ENCODE data around the gene ADD1. TPM values are rescaled to one million over a fixed set of nuclear protein-coding genes. Genes with fewer than 3 reads are reported as not detected.

Gene ADD1
- total and polyA plus RNA-seq, 9 donors, result 165 to 216 (median 177) TPM

DNA sequence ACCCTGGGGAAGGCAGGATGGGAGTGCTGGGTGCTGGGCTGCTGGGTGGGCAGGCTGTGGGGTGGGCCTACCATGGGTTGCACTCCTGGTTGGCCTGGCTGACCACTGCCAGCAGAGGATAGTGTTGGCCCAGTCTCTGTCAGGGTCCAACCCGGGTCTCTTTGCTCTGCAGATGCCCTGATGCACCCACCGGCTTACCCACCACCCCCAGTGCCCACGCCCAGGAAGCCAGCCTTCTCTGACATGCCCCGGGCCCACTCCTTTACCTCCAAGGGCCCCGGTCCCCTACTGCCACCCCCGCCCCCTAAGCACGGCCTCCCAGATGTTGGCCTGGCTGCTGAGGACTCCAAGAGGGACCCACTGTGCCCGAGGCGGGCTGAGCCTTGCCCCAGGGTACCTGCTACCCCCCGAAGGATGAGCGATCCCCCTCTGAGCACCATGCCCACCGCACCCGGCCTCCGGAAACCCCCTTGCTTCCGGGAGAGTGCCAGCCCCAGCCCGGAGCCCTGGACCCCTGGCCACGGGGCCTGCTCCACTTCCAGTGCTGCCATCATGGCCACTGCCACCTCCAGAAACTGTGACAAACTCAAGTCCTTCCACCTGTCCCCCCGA, 14.2 kb upstream of the ADD1 start:
- Histone ChIP-seq H3K27ac (ENCODE audit: low read length) (no peak overlapping the region), H3K4me3 (ENCODE audit: low read length) (no peak overlapping the region), H3K9me3 (replicated peaks; ENCODE audit: control insufficient read depth, low read depth, low read length) (no peaks in the 10 kb centered on the region), H3K36me3 (ENCODE audit: control insufficient read depth, insufficient read depth, low read length) (peaks cover 88% of the 10 kb centered on the region), H3K4me1 (ENCODE audit: control insufficient read depth, insufficient read depth, low read length) (peaks cover 6% of the 10 kb centered on the region), H3K27me3 (ENCODE audit: control insufficient read depth, insufficient read depth, low read length) (no peaks in the 10 kb centered on the region)
- no peak for DNase-seq
- WGBS (ENCODE audit: insufficient coverage), result 92% methylated on average over 15 of the region's 18 CpGs

- peaks cover 11% of the 10 kb centered on the region for H3K4me1 ChIP-seq (ENCODE audit: control insufficient read depth, insufficient read depth, low read length)
- H3K27me3 ChIP-seq (ENCODE audit: control insufficient read depth, insufficient read depth, low read length), result no peaks in the 10 kb centered on the region
- H3K27ac ChIP-seq (ENCODE audit: low read length), result no peak overlapping the region
- DNase-seq, result no peak
- peaks cover 88% of the 10 kb centered on the region for H3K36me3 ChIP-seq (ENCODE audit: control insufficient read depth, insufficient read depth, low read length)
- H3K9me3 ChIP-seq (replicated peaks; ENCODE audit: control insufficient read depth, low read depth, low read length), result no peaks in the 10 kb centered on the region
- 92% methylated on average over 17 of the region's 19 CpGs for WGBS (ENCODE audit: insufficient coverage)
- no peak overlapping the region for H3K4me3 ChIP-seq (ENCODE audit: low read length)
These were observed 13.7 kb upstream of the ADD1 start for GRCh38 chr4:2829933-2830451.

GRCh38 chr4:2830632-2831610, 12.7 kb upstream of the ADD1 start:
- DNase-seq, result no peak
- Histone ChIP-seq H3K27me3 (ENCODE audit: control insufficient read depth, insufficient read depth, low read length) (no peaks in the 10 kb centered on the region), H3K27ac (ENCODE audit: low read length) (no peak overlapping the region), H3K4me3 (ENCODE audit: low read length) (no peak overlapping the region), H3K4me1 (ENCODE audit: control insufficient read depth, insufficient read depth, low read length) (peaks cover 19% of the 10 kb centered on the region), H3K9me3 (replicated peaks; ENCODE audit: control insufficient read depth, low read depth, low read length) (no peaks in the 10 kb centered on the region), H3K36me3 (ENCODE audit: control insufficient read depth, insufficient read depth, low read length) (peaks cover 86% of the 10 kb centered on the region)
- 85% methylated on average over 32 of the region's 37 CpGs for WGBS (ENCODE audit: insufficient coverage)

DNA sequence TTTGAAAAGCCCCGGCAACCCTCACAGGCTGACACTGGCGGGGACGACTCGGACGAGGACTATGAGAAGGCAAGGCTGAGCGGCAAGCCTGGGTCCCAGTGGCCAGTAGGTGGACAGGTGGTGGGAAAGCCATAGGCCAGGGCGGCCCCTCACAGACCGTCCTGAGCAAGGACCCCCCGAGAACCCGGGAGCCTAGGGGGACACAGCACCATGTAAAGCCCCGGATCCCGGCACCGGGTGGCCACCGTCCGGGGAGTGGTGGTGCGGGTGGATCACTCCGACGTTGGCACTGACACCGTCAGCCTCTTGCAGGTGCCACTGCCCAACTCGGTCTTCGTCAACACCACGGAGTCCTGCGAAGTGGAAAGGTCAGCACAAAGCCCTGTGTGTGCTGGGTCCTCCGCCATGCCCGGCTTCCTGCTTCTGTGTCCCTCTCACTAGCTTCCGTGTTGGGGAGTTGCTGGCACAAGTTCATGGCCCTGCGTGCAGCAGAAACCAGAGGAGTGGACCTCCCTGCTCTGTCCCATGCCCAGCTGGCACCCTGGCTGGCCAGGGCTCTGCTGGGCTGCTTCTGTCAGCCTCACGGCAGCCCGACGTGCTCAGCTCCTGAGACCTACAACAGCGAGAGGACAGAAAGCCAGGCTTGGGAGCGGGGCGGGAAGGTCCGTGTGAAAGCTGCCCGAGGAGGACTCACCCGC, 11.9 kb upstream of the ADD1 start:
- no peak for DNase-seq
- Histone ChIP-seq H3K4me1 (ENCODE audit: control insufficient read depth, insufficient read depth, low read length) (peaks cover 27% of the 10 kb centered on the region), H3K27me3 (ENCODE audit: control insufficient read depth, insufficient read depth, low read length) (no peaks in the 10 kb centered on the region), H3K36me3 (ENCODE audit: control insufficient read depth, insufficient read depth, low read length) (peaks cover 90% of the 10 kb centered on the region), H3K4me3 (ENCODE audit: low read length) (no peak overlapping the region), H3K27ac (ENCODE audit: low read length) (no peak overlapping the region), H3K9me3 (replicated peaks; ENCODE audit: control insufficient read depth, low read depth, low read length) (no peaks in the 10 kb centered on the region)
- WGBS (ENCODE audit: insufficient coverage), result 89% methylated on average over 30 of the region's 36 CpGs

- Histone ChIP-seq H3K27ac (ENCODE audit: low read length) (no peak overlapping the region), H3K9me3 (replicated peaks; ENCODE audit: control insufficient read depth, low read depth, low read length) (no peaks in the 10 kb centered on the region), H3K4me1 (ENCODE audit: control insufficient read depth, insufficient read depth, low read length) (peaks cover 34% of the 10 kb centered on the region), H3K27me3 (ENCODE audit: control insufficient read depth, insufficient read depth, low read length) (no peaks in the 10 kb centered on the region), H3K36me3 (ENCODE audit: control insufficient read depth, insufficient read depth, low read length) (peaks cover 84% of the 10 kb centered on the region), H3K4me3 (ENCODE audit: low read length) (no peak overlapping the region)
- DNase-seq, result no peak
- WGBS (ENCODE audit: insufficient coverage), result 93% methylated on average over 14 of the region's 20 CpGs
These were observed 11.2 kb upstream of the ADD1 start for GRCh38 chr4:2832309-2832980.

DNA sequence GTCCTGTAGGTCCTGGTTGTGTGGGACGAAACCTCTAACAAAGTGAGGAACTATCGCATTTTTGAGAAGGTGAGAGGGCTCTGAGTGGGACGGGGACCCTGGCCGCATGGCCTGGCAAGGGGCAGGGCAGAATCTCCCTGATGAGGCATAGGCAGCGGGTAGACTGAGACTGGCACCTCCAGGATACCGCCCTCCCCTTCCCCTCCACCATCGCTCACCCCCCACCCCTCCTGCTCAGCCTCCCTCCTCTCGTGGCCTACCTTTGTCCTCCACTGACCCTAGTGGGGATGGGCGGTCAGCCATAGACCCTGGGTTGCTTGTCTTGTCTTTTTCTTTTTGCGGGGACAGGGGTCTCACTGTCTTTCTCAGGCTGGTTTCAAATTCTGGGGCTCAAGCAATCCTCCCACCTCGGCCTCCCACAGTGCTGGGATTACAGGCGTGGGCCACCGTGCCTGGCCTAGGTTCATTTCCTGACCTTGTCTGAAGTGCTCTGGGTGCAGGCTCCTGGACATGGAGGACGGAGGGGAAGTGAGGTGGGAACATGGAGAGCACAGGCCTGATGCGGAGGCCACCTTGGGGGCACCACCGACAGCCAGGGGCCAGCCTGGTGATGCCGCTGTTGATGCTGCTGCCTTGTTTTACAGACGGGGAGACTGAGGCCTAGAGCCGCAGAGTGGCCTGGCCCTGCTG, 10.5 kb upstream of the ADD1 start:
- WGBS (ENCODE audit: insufficient coverage), result 90% methylated on average over 14 of the region's 19 CpGs
- H3K27me3 ChIP-seq (ENCODE audit: control insufficient read depth, insufficient read depth, low read length), result no peaks in the 10 kb centered on the region
- DNase-seq, result no peak
- H3K4me3 ChIP-seq (ENCODE audit: low read length), result no peak overlapping the region
- H3K27ac ChIP-seq (ENCODE audit: low read length), result no peak overlapping the region
- H3K9me3 ChIP-seq (replicated peaks; ENCODE audit: control insufficient read depth, low read depth, low read length), result no peaks in the 10 kb centered on the region
- H3K36me3 ChIP-seq (ENCODE audit: control insufficient read depth, insufficient read depth, low read length), result peaks cover 77% of the 10 kb centered on the region
- H3K4me1 ChIP-seq (ENCODE audit: control insufficient read depth, insufficient read depth, low read length), result peaks cover 41% of the 10 kb centered on the region

GRCh38 chr4:2833671-2834000, 10.0 kb upstream of the ADD1 start:
- Histone ChIP-seq H3K4me1 (ENCODE audit: control insufficient read depth, insufficient read depth, low read length) (peaks cover 46% of the 10 kb centered on the region), H3K36me3 (ENCODE audit: control insufficient read depth, insufficient read depth, low read length) (peaks cover 72% of the 10 kb centered on the region), H3K27me3 (ENCODE audit: control insufficient read depth, insufficient read depth, low read length) (no peaks in the 10 kb centered on the region), H3K27ac (ENCODE audit: low read length) (no peak overlapping the region), H3K4me3 (ENCODE audit: low read length) (no peak overlapping the region), H3K9me3 (replicated peaks; ENCODE audit: control insufficient read depth, low read depth, low read length) (no peaks in the 10 kb centered on the region)
- no peak for DNase-seq
- 96% methylated on average over 6 of the region's 7 CpGs for WGBS (ENCODE audit: insufficient coverage)

GRCh38 chr4:2834001-2834921, 9.4 kb upstream of the ADD1 start:
- Histone ChIP-seq H3K9me3 (replicated peaks; ENCODE audit: control insufficient read depth, low read depth, low read length) (no peaks in the 10 kb centered on the region), H3K36me3 (ENCODE audit: control insufficient read depth, insufficient read depth, low read length) (peaks cover 65% of the 10 kb centered on the region), H3K4me1 (ENCODE audit: control insufficient read depth, insufficient read depth, low read length) (peaks cover 48% of the 10 kb centered on the region), H3K4me3 (ENCODE audit: low read length) (no peak overlapping the region), H3K27me3 (ENCODE audit: control insufficient read depth, insufficient read depth, low read length) (no peaks in the 10 kb centered on the region), H3K27ac (ENCODE audit: low read length) (no peak overlapping the region)
- WGBS (ENCODE audit: insufficient coverage), result 86% methylated on average over 9 of the region's 13 CpGs
- DNase-seq, result no peak

DNA sequence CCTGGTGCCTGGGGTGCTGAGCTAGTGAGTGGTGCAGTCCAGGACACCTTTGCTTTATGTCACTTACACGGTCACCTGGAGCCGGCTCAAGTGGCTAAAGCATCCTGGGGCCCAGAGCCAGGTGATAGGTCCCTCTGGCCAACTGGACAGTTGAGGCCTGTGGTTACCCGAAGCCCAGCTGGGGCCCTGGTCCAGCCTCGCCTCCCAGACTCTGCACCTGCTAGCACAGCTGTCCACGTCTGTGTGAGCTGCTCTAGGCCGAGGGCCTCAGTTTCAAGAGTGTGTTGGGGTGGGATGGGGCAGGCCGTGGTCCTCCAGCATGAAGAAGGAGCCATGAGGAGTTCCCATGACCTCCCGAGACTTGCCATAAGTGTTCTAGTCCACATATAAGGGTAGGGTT, 7.7 kb upstream of the ADD1 start:
- Histone ChIP-seq H3K36me3 (ENCODE audit: control insufficient read depth, insufficient read depth, low read length) (peaks cover 53% of the 10 kb centered on the region), H3K9me3 (replicated peaks; ENCODE audit: control insufficient read depth, low read depth, low read length) (no peaks in the 10 kb centered on the region), H3K4me1 (ENCODE audit: control insufficient read depth, insufficient read depth, low read length) (peaks cover 48% of the 10 kb centered on the region), H3K27ac (ENCODE audit: low read length) (no peak overlapping the region), H3K27me3 (ENCODE audit: control insufficient read depth, insufficient read depth, low read length) (no peaks in the 10 kb centered on the region), H3K4me3 (ENCODE audit: low read length) (no peak overlapping the region)
- WGBS (ENCODE audit: insufficient coverage), result 79% methylated on average over 6 of the region's 8 CpGs
- DNase-seq, result no peak

All from muscle of leg (tissue), 11 donors.